Parathyroid adenoma (tissue), 2 donors: Measurements from ENCODE around the gene ARHGAP1.
"Not testable (repeated sequence)": the region's sequence is repeated elsewhere in the genome, so short reads cannot be mapped to it uniquely, and the experiment has no call there.

ENCODE experiments used
- H2AFZ ChIP-seq: fragments of 300-600 bp; sonication (generic); one replicate; pipeline ENCODE4 v1.7.0; 2017; ENCODE audit warnings: antibody characterized with exemption, mild to moderate bottlenecking
- H3K27ac ChIP-seq: fragments of 300-600 bp; sonication (generic); one replicate; pipeline ENCODE4 v1.7.0; 2017
- H3K27me3 ChIP-seq: fragments of 300-600 bp; sonication (generic); one replicate; pipeline ENCODE4 v1.7.0; 2017; ENCODE audit warnings: low read length; ENCODE audit not compliant: control insufficient read depth, insufficient read depth
- H3K36me3 ChIP-seq: fragments of 300-600 bp; sonication (generic); one replicate; pipeline ENCODE4 v1.7.0; 2017; ENCODE audit warnings: low read length; ENCODE audit not compliant: control insufficient read depth, insufficient read depth
- H3K4me1 ChIP-seq: fragments of 300-600 bp; sonication (generic); one replicate; pipeline ENCODE4 v1.7.0; 2017; ENCODE audit warnings: control low read depth
- H3K4me2 ChIP-seq: fragments of 300-600 bp; sonication (generic); one replicate; pipeline ENCODE4 v1.7.0; 2017; ENCODE audit warnings: low read length
- H3K4me3 ChIP-seq: fragments of 300-600 bp; sonication (generic); one replicate; pipeline ENCODE4 v1.7.0; 2017; ENCODE audit warnings: low read depth, low read length
- H3K79me2 ChIP-seq: fragments of 300-600 bp; sonication (generic); one replicate; pipeline ENCODE4 v1.7.0; 2017; ENCODE audit warnings: control low read depth
- H3K9ac ChIP-seq: fragments of 300-600 bp; sonication (generic); one replicate; pipeline ENCODE4 v1.7.0; 2017; ENCODE audit warnings: mild to moderate bottlenecking
- H3K9me3 ChIP-seq: fragments of 300-600 bp; sonication (generic); one replicate; pipeline ENCODE4 v1.7.0; 2017; ENCODE audit warnings: low read length; ENCODE audit not compliant: control insufficient read depth
- CTCF ChIP-seq: fragments of 300-600 bp; sonication (generic); IDR thresholded peaks from one replicate; pipeline ENCODE4 v1.7.0; 2017; ENCODE audit warnings: antibody characterized with exemption, mild to moderate bottlenecking
- donor health status: primary hyperparathyroidism.

Gene ARHGAP1

DNA sequence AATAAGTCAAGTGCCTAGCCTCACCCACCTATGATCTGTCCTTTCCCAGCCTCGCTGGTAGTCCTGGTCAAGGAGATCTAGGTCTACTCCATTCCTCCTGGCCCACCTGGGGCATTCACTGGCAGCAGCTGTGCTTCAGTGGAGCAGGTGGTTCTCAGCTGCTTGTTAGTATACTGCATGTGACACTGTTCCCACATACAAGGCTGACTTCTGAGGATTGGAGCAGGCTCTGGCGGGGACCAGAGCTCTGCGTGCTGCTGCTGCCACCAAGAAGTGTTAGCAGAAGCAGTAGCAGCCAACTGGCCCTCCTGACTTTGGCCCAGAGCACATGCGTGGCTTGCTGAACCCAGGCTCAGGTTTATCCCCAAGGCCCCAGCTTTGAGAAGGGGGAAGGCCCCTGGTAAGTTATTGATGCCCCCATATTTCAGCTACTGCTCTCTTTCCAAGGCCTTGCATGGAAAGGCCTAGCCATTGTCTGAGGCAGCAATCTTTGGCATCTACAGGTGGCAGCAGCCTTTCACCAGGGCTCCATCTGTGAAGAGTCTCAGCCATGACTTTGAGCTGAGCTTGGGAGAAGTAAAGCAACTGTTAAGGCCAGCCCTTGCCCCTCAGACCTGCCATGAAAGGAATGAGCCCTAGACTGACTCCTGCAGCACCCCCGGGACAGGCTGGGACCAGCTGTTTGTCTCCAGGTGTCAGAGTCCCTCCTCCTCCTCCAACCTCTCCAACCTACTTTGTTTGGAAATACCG is 26.5 kb downstream of the ARHGAP1 start:
- Histone ChIP-seq H3K36me3 (no peaks in the 10 kb centered on the region), H3K79me2 (no peaks in the 10 kb centered on the region), H2AFZ (no peak overlapping the region), H3K4me1 (peaks cover 9% of the 10 kb centered on the region), H3K4me2 (no peak overlapping the region), H3K4me3 (no peak overlapping the region), H3K27ac (no peak overlapping the region), H3K27me3 (no peaks in the 10 kb centered on the region), H3K9ac (no peak overlapping the region), H3K9me3 (no peaks in the 10 kb centered on the region)
- no peak for TF ChIP-seq CTCF

GRCh38 chr11:46672381-46672839 is 28.0 kb downstream of the ARHGAP1 start:
- no peak overlapping the region for H3K4me2 ChIP-seq
- H3K27me3 ChIP-seq, result no peaks in the 10 kb centered on the region
- no peaks in the 10 kb centered on the region for H3K36me3 ChIP-seq
- no peak overlapping the region for H3K27ac ChIP-seq
- no peaks in the 10 kb centered on the region for H3K9me3 ChIP-seq
- peaks cover 9% of the 10 kb centered on the region for H3K4me1 ChIP-seq
- no peak overlapping the region for H3K4me3 ChIP-seq
- H3K79me2 ChIP-seq, result no peaks in the 10 kb centered on the region
- no peak overlapping the region for H2AFZ ChIP-seq
- TF ChIP-seq CTCF, result no peak
- H3K9ac ChIP-seq, result no peak overlapping the region

- no peaks in the 10 kb centered on the region for H3K9me3 ChIP-seq
- no peak overlapping the region for H2AFZ ChIP-seq
- H3K27me3 ChIP-seq, result no peaks in the 10 kb centered on the region
- H3K36me3 ChIP-seq, result no peaks in the 10 kb centered on the region
- no peak for TF ChIP-seq CTCF
- H3K27ac ChIP-seq, result no peak overlapping the region
- H3K79me2 ChIP-seq, result no peaks in the 10 kb centered on the region
- H3K4me2 ChIP-seq, result no peak overlapping the region
- H3K4me3 ChIP-seq, result no peak overlapping the region
- H3K9ac ChIP-seq, result no peak overlapping the region
- H3K4me1 ChIP-seq, result peaks cover 9% of the 10 kb centered on the region
Measured at GRCh38 chr11:46671958-46672315, 28.5 kb downstream of the ARHGAP1 start.

- H3K79me2 ChIP-seq, H3K4me2 ChIP-seq, H3K36me3 ChIP-seq, H3K4me3 ChIP-seq, H2AFZ ChIP-seq, H3K9ac ChIP-seq, H3K9me3 ChIP-seq, H3K27me3 ChIP-seq, H3K4me1 ChIP-seq, H3K27ac ChIP-seq: not testable (repeated sequence)
Measured at GRCh38 chr11:46670521-46670920, 29.9 kb downstream of the ARHGAP1 start.

DNA sequence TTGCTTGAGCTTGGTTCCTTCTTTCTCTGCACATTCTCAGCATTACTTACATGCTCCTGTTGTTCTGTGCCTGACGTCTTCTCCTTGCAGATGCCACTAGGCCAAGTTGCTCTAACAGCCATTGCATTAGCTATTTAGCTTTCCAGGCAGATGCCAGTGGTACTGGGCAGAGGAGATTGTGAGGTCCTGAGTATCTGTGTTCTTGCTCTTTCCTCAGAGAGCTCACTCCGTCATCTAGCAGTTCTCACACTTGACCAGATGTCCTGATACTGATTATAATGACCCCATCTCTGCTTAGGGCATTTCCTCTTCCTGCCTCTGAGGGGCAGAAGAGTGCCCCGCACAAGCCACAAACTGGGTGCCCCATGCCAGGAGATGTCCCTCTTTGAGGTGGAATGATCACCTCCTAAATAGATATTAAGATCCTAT is 30.7 kb downstream of the ARHGAP1 start:
- Histone ChIP-seq H3K9ac (no peak overlapping the region), H3K4me3 (no peak overlapping the region), H3K9me3 (no peaks in the 10 kb centered on the region), H3K79me2 (no peaks in the 10 kb centered on the region), H3K36me3 (no peaks in the 10 kb centered on the region), H3K27ac (no peak overlapping the region), H3K4me2 (no peak overlapping the region), H2AFZ (no peak overlapping the region), H3K27me3 (no peaks in the 10 kb centered on the region), H3K4me1 (peaks cover 12% of the 10 kb centered on the region)
- no peak for TF ChIP-seq CTCF
